HG02571 (cell line): ENCODE measurements around the gene ACSBG1.
"Not testable (repeated sequence)": the region's sequence is repeated elsewhere in the genome, so short reads cannot be mapped to it uniquely, and the experiment has no call there.

Source experiments
- ATAC-seq: cut with Tn5 transposase; IDR thresholded peaks from one replicate; pipeline ENCODE4 v1.9.1; 2021; ENCODE audit warnings: mild to moderate bottlenecking, moderate library complexity; ENCODE audit not compliant: unreplicated experiment

The ACSBG1 gene

GRCh38 chr15:78251136-78251535, 16.8 kb upstream of the ACSBG1 start:
- ATAC-seq = no peak

- no peak for ATAC-seq
Observed at GRCh38 chr15:78249131-78249530, 14.8 kb upstream of the ACSBG1 start.

GRCh38 chr15:78247911-78248310, 13.5 kb upstream of the ACSBG1 start:
- no peak for ATAC-seq

- not testable (repeated sequence) for ATAC-seq
Observed at GRCh38 chr15:78245976-78246620, 11.7 kb upstream of the ACSBG1 start.

GRCh38 chr15:78245392-78245791, 11.0 kb upstream of the ACSBG1 start:
- not testable (repeated sequence) for ATAC-seq

GRCh38 chr15:78244893-78245292, 10.5 kb upstream of the ACSBG1 start:
- ATAC-seq = no peak

- no peak for ATAC-seq
Observed at GRCh38 chr15:78244101-78244500, 9.7 kb upstream of the ACSBG1 start.

GRCh38 chr15:78243491-78243941, 9.2 kb upstream of the ACSBG1 start:
- no peak for ATAC-seq

GRCh38 chr15:78243058-78243457, 8.7 kb upstream of the ACSBG1 start:
- no peak for ATAC-seq

- no peak for ATAC-seq
Observed at GRCh38 chr15:78242128-78242527, 7.8 kb upstream of the ACSBG1 start.

- no peak for ATAC-seq
Observed at GRCh38 chr15:78241017-78241416, 6.7 kb upstream of the ACSBG1 start.

GRCh38 chr15:78239811-78240210, 5.4 kb upstream of the ACSBG1 start:
- no peak for ATAC-seq

GRCh38 chr15:78237146-78237545, 2.8 kb upstream of the ACSBG1 start:
- ATAC-seq = no peak

- no peak for ATAC-seq
Observed at GRCh38 chr15:78236491-78236890, 2.1 kb upstream of the ACSBG1 start.

GRCh38 chr15:78233496-78233895, 869 bp downstream of the ACSBG1 start:
- no peak for ATAC-seq

GRCh38 chr15:78232951-78233350, 1.4 kb downstream of the ACSBG1 start:
- ATAC-seq = no peak

- ATAC-seq = no peak
Observed at GRCh38 chr15:78229431-78230406, 4.6 kb downstream of the ACSBG1 start.

- no peak for ATAC-seq
Observed at GRCh38 chr15:78228356-78228996, 5.9 kb downstream of the ACSBG1 start.

GRCh38 chr15:78225783-78226541, 8.4 kb downstream of the ACSBG1 start:
- ATAC-seq = no peak

- no peak for ATAC-seq
Observed at GRCh38 chr15:78224023-78224411, 10.3 kb downstream of the ACSBG1 start.
